Ascending aorta (tissue), 2 donors: ENCODE data around the gene FAM47E. TPM values are rescaled to one million over a fixed set of nuclear protein-coding genes. Genes with fewer than 3 reads are reported as not detected.

Experiments used
- DNase-seq, 2 donors: peaks; one replicate each; pipeline ENCODE4 v3.0.0-alpha.2; 2019; ENCODE audit warnings: low spot score in 2 of 2
- H3K27ac ChIP-seq, 2 donors: fragments of 200-600 bp; sonication (generic); one replicate each; pipeline ENCODE4 v1.5.1; 2016 to 2017; ENCODE audit warnings: mild to moderate bottlenecking in 1 of 2
- H3K27me3 ChIP-seq: fragments of 200-600 bp; sonication (generic); one replicate; pipeline ENCODE4 v1.5.1; 2017
- H3K36me3 ChIP-seq, 2 donors: fragments of 200-600 bp; sonication (generic); one replicate each; pipeline ENCODE4 v1.5.1; 2016
- H3K4me1 ChIP-seq, 2 donors: fragments of 200-600 bp; sonication (generic); one replicate each; pipeline ENCODE4 v1.5.1; 2016 to 2017; ENCODE audit warnings: mild to moderate bottlenecking in 1 of 2
- H3K4me3 ChIP-seq, 2 donors: fragments of 200-600 bp; sonication (generic); one replicate each; pipeline ENCODE4 v1.5.1; 2016 to 2017; ENCODE audit warnings: mild to moderate bottlenecking in 1 of 2
- H3K9me3 ChIP-seq, 2 donors: fragments of 200-600 bp; sonication (generic); one replicate each; pipeline ENCODE4 v1.5.1; 2016
- CTCF ChIP-seq, 3 experiments: fragments of 200-600 bp in 2 of 3; fragments of 450-650 bp in 1 of 3; sonication (generic) in 2 of 3; IDR thresholded peaks; one replicate each; pipeline ENCODE4 v1.5.1; 2016 to 2019; ENCODE audit warnings: antibody characterized with exemption in 3 of 3, mild to moderate bottlenecking in 1 of 3, moderate library complexity in 1 of 3
- intact Hi-C: fragments of 100-400 bp; cut with DNase I; formaldehyde crosslinking; loops from one replicate; pipeline ENCODE4 v1.15.1; 2023
- total RNA-seq: library from RNA; depleted of rRNA; stranded (reverse); fragments of >200 nt; gene quantifications from one replicate; pipeline ENCODE4 v1.1.0, GENCODE V29; 2016

Gene FAM47E
- total RNA-seq, 1 donor from 2014 or later: not detected

- no peaks in the 10 kb centered on the region for H3K36me3 ChIP-seq
- no peaks in the 10 kb centered on the region for H3K9me3 ChIP-seq
- H3K27me3 ChIP-seq: no peaks in the 10 kb centered on the region
- no peak for TF ChIP-seq CTCF (IDR thresholded peaks at IDR 0.05)
- peaks cover 5 to 11% of the 10 kb centered on the region in 2 donors for H3K4me1 ChIP-seq
- no peak overlapping the region for H3K4me3 ChIP-seq
- no peak overlapping the region for H3K27ac ChIP-seq
- intact Hi-C loops: no loop called here
- DNase-seq: no peak
Observed at GRCh38 chr4:76216975-76217814, 34.3 kb upstream of the FAM47E start.

GRCh38 chr4:76219299-76220055 lies 32.0 kb upstream of the FAM47E start:
- intact Hi-C loops: no loop called here
- H3K27ac ChIP-seq: no peak overlapping the region

GRCh38 chr4:76224171-76224570 lies 27.4 kb upstream of the FAM47E start:
- no peak for TF ChIP-seq CTCF (IDR thresholded peaks at IDR 0.05)
- no peak overlapping the region for H3K27ac ChIP-seq
- no peak overlapping the region for H3K4me3 ChIP-seq
- H3K36me3 ChIP-seq: no peaks in the 10 kb centered on the region
- no peak for DNase-seq
- H3K9me3 ChIP-seq: no peaks in the 10 kb centered on the region
- H3K27me3 ChIP-seq: no peaks in the 10 kb centered on the region
- intact Hi-C loops: no loop called here
- H3K4me1 ChIP-seq: no peaks in the 10 kb centered on the region

More at GRCh38 chr4:76219299-76220055, 32.0 kb upstream of the FAM47E start:
- peaks cover 4% of the 10 kb centered on the region in 2 donors for H3K4me1 ChIP-seq
- DNase-seq: no peak
- H3K36me3 ChIP-seq: no peaks in the 10 kb centered on the region
- no peaks in the 10 kb centered on the region for H3K27me3 ChIP-seq
- TF ChIP-seq CTCF (IDR thresholded peaks at IDR 0.05): no peak
- H3K4me3 ChIP-seq: no peak overlapping the region
- no peaks in the 10 kb centered on the region for H3K9me3 ChIP-seq

GRCh38 chr4:76226418-76226817 lies 25.1 kb upstream of the FAM47E start:
- Histone ChIP-seq H3K4me3 (no peak overlapping the region), H3K36me3 (no peaks in the 10 kb centered on the region)
- no peak for DNase-seq

GRCh38 chr4:76232681-76233080 lies 18.8 kb upstream of the FAM47E start:
- no peaks in the 10 kb centered on the region for H3K36me3 ChIP-seq
- no peaks in the 10 kb centered on the region for H3K27me3 ChIP-seq
- TF ChIP-seq CTCF (IDR thresholded peaks at IDR 0.05): no peak
- H3K27ac ChIP-seq: no peak overlapping the region
- no peaks in the 10 kb centered on the region for H3K9me3 ChIP-seq
- DNase-seq: no peak
- intact Hi-C loops: no loop called here
- no peaks in the 10 kb centered on the region for H3K4me1 ChIP-seq
- H3K4me3 ChIP-seq: no peak overlapping the region

More at GRCh38 chr4:76226418-76226817, 25.1 kb upstream of the FAM47E start:
- no peaks in the 10 kb centered on the region for H3K4me1 ChIP-seq
- no peak overlapping the region for H3K27ac ChIP-seq
- no peak for TF ChIP-seq CTCF (IDR thresholded peaks at IDR 0.05)
- no peaks in the 10 kb centered on the region for H3K9me3 ChIP-seq
- no peaks in the 10 kb centered on the region for H3K27me3 ChIP-seq
- intact Hi-C loops: no loop called here
